ENCODE data around the gene CRADD.

DNA sequence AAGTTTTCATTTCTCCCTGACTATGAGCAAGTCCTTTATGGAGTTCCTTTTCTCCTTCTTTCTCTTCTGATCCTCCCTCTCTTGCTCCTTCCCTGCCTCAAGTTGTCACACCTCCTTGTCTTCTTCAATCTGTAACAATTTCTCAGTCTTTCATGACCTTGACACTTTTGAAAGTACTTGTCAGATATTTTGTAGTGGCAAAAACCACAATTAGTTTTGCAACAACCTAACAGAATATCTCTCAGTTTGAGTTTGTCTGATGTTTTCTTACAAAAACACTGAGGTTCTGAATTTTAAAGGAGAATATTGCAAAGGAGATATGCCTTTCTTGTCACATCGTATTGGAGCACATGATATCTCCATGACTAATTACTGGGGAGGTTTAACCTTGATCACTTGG lies 4.1 kb upstream of the CRADD start:
- TF ChIP-seq, protein P1, sequence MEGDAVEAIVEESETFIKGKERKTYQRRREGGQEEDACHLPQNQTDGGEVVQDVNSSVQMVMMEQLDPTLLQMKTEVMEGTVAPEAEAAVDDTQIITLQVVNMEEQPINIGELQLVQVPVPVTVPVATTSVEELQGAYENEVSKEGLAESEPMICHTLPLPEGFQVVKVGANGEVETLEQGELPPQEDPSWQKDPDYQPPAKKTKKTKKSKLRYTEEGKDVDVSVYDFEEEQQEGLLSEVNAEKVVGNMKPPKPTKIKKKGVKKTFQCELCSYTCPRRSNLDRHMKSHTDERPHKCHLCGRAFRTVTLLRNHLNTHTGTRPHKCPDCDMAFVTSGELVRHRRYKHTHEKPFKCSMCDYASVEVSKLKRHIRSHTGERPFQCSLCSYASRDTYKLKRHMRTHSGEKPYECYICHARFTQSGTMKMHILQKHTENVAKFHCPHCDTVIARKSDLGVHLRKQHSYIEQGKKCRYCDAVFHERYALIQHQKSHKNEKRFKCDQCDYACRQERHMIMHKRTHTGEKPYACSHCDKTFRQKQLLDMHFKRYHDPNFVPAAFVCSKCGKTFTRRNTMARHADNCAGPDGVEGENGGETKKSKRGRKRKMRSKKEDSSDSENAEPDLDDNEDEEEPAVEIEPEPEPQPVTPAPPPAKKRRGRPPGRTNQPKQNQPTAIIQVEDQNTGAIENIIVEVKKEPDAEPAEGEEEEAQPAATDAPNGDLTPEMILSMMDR (IDR thresholded peaks at IDR 0.05; ENCODE audit: borderline replicate concordance, extremely low read depth, low read length, poor library complexity, severe bottlenecking) = no peak
- TF ChIP-seq EZH2 (IDR thresholded peaks at IDR 0.05; ENCODE audit: borderline replicate concordance, low read depth, low read length, severe bottlenecking) = no peak

Data from DND-41 (cell line).